ENCODE measurements around the gene TOR1B. TPM values are rescaled to one million over a fixed set of nuclear protein-coding genes. Genes with fewer than 3 reads are reported as not detected.

The TOR1B gene
- total RNA-seq, 2 donors from 2014 or later: 15.2 to 16.9 TPM

GRCh38 chr9:129779560-129780190 lies 23.3 kb upstream of the TOR1B start:
- no peak overlapping the region for H3K27ac ChIP-seq (ENCODE audit: low read depth, low read length)
- Mint-ChIP-seq H3K27ac (no peak overlapping the region), H3K9me3 (no peaks in the 10 kb centered on the region), H3K36me3 (ENCODE audit: low read depth) (no peaks in the 10 kb centered on the region), H3K27me3 (ENCODE audit: insufficient read depth) (peaks cover 2% of the 10 kb centered on the region), H3K4me3 (no peak overlapping the region), H3K4me1 (no peaks in the 10 kb centered on the region)
- TF ChIP-seq, protein P1, sequence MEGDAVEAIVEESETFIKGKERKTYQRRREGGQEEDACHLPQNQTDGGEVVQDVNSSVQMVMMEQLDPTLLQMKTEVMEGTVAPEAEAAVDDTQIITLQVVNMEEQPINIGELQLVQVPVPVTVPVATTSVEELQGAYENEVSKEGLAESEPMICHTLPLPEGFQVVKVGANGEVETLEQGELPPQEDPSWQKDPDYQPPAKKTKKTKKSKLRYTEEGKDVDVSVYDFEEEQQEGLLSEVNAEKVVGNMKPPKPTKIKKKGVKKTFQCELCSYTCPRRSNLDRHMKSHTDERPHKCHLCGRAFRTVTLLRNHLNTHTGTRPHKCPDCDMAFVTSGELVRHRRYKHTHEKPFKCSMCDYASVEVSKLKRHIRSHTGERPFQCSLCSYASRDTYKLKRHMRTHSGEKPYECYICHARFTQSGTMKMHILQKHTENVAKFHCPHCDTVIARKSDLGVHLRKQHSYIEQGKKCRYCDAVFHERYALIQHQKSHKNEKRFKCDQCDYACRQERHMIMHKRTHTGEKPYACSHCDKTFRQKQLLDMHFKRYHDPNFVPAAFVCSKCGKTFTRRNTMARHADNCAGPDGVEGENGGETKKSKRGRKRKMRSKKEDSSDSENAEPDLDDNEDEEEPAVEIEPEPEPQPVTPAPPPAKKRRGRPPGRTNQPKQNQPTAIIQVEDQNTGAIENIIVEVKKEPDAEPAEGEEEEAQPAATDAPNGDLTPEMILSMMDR (conservative IDR thresholded peaks at IDR 0.05): no peak
- H3K9ac ChIP-seq (ENCODE audit: extremely low read depth, low read length, poor library complexity, severe bottlenecking): no peak overlapping the region
- no peaks in the 10 kb centered on the region for H3K9me3 ChIP-seq (ENCODE audit: control insufficient read depth, low read length)
- no peaks in the 10 kb centered on the region for H3K36me3 ChIP-seq (ENCODE audit: control insufficient read depth, insufficient read depth, low read length)
- no peak overlapping the region for H3K4me3 ChIP-seq (ENCODE audit: low read length)
- WGBS, 2 experiments (ENCODE audit: insufficient coverage in 1 of 2, insufficient read length in 1 of 2): 92 to 93% methylated on average over 7 of the region's 7 CpGs
- no peaks in the 10 kb centered on the region for H3K27me3 ChIP-seq (ENCODE audit: control insufficient read depth, insufficient read depth, low read length, poor library complexity, severe bottlenecking)
- H3K4me1 ChIP-seq (ENCODE audit: control insufficient read depth, insufficient read depth, low read length): no peaks in the 10 kb centered on the region
- DNase-seq: no peak

DNA sequence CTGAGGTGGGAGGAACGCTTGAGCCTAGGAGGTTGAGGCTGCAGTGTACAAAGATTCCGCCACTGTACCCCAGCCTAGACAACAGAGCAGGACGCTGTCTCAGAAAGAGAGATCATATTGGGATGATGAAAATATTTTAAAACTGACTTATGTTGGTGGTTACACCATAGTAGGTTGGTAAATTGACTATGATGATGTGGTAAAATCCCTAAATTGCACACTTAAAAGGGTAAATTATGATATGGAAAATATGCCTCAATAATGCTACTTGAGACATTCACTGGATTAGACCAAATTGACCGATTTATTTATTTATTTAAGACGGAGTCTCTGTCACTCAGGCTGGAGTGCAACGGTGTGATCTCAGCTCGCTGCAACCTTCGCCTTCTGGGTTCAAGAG lies 21.9 kb upstream of the TOR1B start:
- no peaks in the 10 kb centered on the region for H3K4me1 ChIP-seq (ENCODE audit: control insufficient read depth, insufficient read depth, low read length)
- no peaks in the 10 kb centered on the region for H3K36me3 ChIP-seq (ENCODE audit: control insufficient read depth, insufficient read depth, low read length)
- TF ChIP-seq, protein P1 (conservative IDR thresholded peaks at IDR 0.05): no peak
- no peak overlapping the region for H3K27ac ChIP-seq (ENCODE audit: low read depth, low read length)
- Mint-ChIP-seq H3K4me3 (no peak overlapping the region), H3K27me3 (ENCODE audit: insufficient read depth) (peaks cover 2% of the 10 kb centered on the region), H3K27ac (no peak overlapping the region), H3K36me3 (ENCODE audit: low read depth) (no peaks in the 10 kb centered on the region), H3K4me1 (no peaks in the 10 kb centered on the region), H3K9me3 (no peaks in the 10 kb centered on the region)
- H3K27me3 ChIP-seq (ENCODE audit: control insufficient read depth, insufficient read depth, low read length, poor library complexity, severe bottlenecking): peaks cover 9% of the 10 kb centered on the region
- 88 to 89% methylated on average over 7 to 8 of the region's 8 CpGs for WGBS, 2 experiments (ENCODE audit: insufficient coverage in 1 of 2, insufficient read length in 1 of 2)
- no peak overlapping the region for H3K4me3 ChIP-seq (ENCODE audit: low read length)
- DNase-seq: no peak
- H3K9ac ChIP-seq (ENCODE audit: extremely low read depth, low read length, poor library complexity, severe bottlenecking): no peak overlapping the region
- H3K9me3 ChIP-seq (ENCODE audit: control insufficient read depth, low read length): no peaks in the 10 kb centered on the region

DNA sequence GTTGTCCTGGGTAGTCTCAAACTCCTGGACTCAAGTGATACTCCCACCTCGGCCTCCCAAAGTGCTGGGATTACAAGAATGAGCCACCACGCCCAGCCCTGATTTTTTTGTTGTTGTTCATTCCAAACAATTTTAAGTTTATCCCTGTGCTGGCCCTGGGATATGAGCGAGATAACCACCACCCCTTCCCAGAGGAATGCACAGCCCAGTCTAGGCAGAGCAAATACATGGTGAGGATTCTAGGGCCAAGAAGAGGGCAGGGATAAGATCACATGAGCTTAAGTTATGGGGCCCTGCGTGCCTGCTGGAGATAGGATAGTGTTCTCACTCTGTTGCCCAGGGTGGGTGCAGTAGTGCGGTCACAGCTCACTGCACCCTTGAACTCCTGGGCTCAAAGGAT lies 21.0 kb upstream of the TOR1B start:
- H3K9me3 Mint-ChIP-seq: no peaks in the 10 kb centered on the region
- TF ChIP-seq, protein P1 (conservative IDR thresholded peaks at IDR 0.05): no peak
- WGBS, 2 experiments (ENCODE audit: insufficient coverage in 1 of 2, insufficient read length in 1 of 2): 94 to 95% methylated on average over 4 to 5 of the region's 5 CpGs

More for the DNA sequence above, 21.0 kb upstream of the TOR1B start:
- Histone ChIP-seq H3K4me1 (ENCODE audit: control insufficient read depth, insufficient read depth, low read length) (no peaks in the 10 kb centered on the region), H3K9me3 (ENCODE audit: control insufficient read depth, low read length) (no peaks in the 10 kb centered on the region), H3K27ac (ENCODE audit: low read depth, low read length) (no peak overlapping the region), H3K4me3 (ENCODE audit: low read length) (no peak overlapping the region), H3K36me3 (ENCODE audit: control insufficient read depth, insufficient read depth, low read length) (no peaks in the 10 kb centered on the region), H3K27me3 (ENCODE audit: control insufficient read depth, insufficient read depth, low read length, poor library complexity, severe bottlenecking) (peaks cover 14% of the 10 kb centered on the region), H3K9ac (ENCODE audit: extremely low read depth, low read length, poor library complexity, severe bottlenecking) (no peak overlapping the region)
- H3K27ac Mint-ChIP-seq: no peak overlapping the region
- H3K4me1 Mint-ChIP-seq: no peaks in the 10 kb centered on the region
- H3K4me3 Mint-ChIP-seq: no peak overlapping the region
- peaks cover 9% of the 10 kb centered on the region for H3K27me3 Mint-ChIP-seq (ENCODE audit: insufficient read depth)
- no peak for DNase-seq
- no peaks in the 10 kb centered on the region for H3K36me3 Mint-ChIP-seq (ENCODE audit: low read depth)

Data from endodermal cell (in vitro differentiated cells).